DOHH2 (cell line): Measurements from ENCODE around the gene GDPD2.

ENCODE experiments used
- H3F3A ChIP-seq: fragments of 200-600 bp; sonication (generic), shearing (Covaris generic); 2 replicates; pipeline ENCODE4 v1.6.0; 2016; ENCODE audit warnings: antibody characterized with exemption, mild to moderate bottlenecking; ENCODE audit not compliant: control insufficient read depth, insufficient read depth
- H3K27ac ChIP-seq: fragments of 200-600 bp; sonication (generic); 2 replicates; pipeline ENCODE4 v1.5.1; 2014; ENCODE audit warnings: low read depth, mild to moderate bottlenecking, low read length, moderate library complexity
- H3K27me3 ChIP-seq: fragments of 200-600 bp; sonication (generic); 2 replicates; pipeline ENCODE4 v1.6.1; 2014; ENCODE audit warnings: mild to moderate bottlenecking, low read length, mixed read lengths; ENCODE audit not compliant: control insufficient read depth
- H3K36me3 ChIP-seq: fragments of 200-600 bp; sonication (generic); 2 replicates; pipeline ENCODE4 v1.6.1; 2014; ENCODE audit warnings: mild to moderate bottlenecking, low read length, moderate library complexity, mixed read lengths; ENCODE audit not compliant: control insufficient read depth
- H3K4me1 ChIP-seq: fragments of 200-600 bp; sonication (generic); 2 replicates; pipeline ENCODE4 v1.6.1; 2014; ENCODE audit warnings: mild to moderate bottlenecking, low read length, mixed read lengths; ENCODE audit not compliant: control insufficient read depth
- H3K4me2 ChIP-seq: fragments of 200-600 bp; sonication (generic); 2 replicates; pipeline ENCODE4 v1.6.0; 2014; ENCODE audit warnings: mild to moderate bottlenecking, low read length, moderate library complexity
- H3K4me3 ChIP-seq: fragments of 200-600 bp; sonication (generic); 2 replicates; pipeline ENCODE4 v1.5.1; 2014; ENCODE audit warnings: mild to moderate bottlenecking, low read length, mixed read lengths
- H3K79me2 ChIP-seq: fragments of 200-600 bp; sonication (generic); 2 replicates; pipeline ENCODE4 v1.6.1; 2014; ENCODE audit warnings: mild to moderate bottlenecking, low read length, mixed read lengths; ENCODE audit not compliant: control insufficient read depth
- H3K9me2 ChIP-seq: fragments of 200-600 bp; sonication (generic); replicated peaks from 2 replicates; pipeline ENCODE4 v1.6.1; 2014; ENCODE audit warnings: mild to moderate bottlenecking, low read length, mixed read lengths; ENCODE audit not compliant: control insufficient read depth
- H3K9me3 ChIP-seq: fragments of 200-600 bp; sonication (generic); 2 replicates; pipeline ENCODE4 v1.6.1; 2014; ENCODE audit warnings: antibody characterized with exemption, low read length, mixed read lengths; ENCODE audit not compliant: control insufficient read depth, insufficient read depth
- H4K20me1 ChIP-seq: fragments of 200-600 bp; sonication (generic); 2 replicates; pipeline ENCODE4 v1.6.0; 2014; ENCODE audit warnings: low read depth, mild to moderate bottlenecking, antibody characterized with exemption, low read length, moderate library complexity; ENCODE audit not compliant: control insufficient read depth, insufficient read depth
- EZH2phosphoT487 ChIP-seq: fragments of 200-600 bp; sonication (generic); IDR thresholded peaks from 2 replicates; pipeline ENCODE4 v1.6.1; 2017; ENCODE audit warnings: borderline replicate concordance, mild to moderate bottlenecking, antibody characterized with exemption, low read length, moderate library complexity, mixed read lengths
- TF ChIP-seq, protein P1 (sequence below): fragments of 200-600 bp; sonication (generic); IDR thresholded peaks from one replicate; pipeline ENCODE4 v1.5.1; 2014; ENCODE audit warnings: antibody characterized with exemption, mild to moderate bottlenecking, low read depth, low read length; ENCODE audit not compliant: poor library complexity, severe bottlenecking

Gene GDPD2

DNA sequence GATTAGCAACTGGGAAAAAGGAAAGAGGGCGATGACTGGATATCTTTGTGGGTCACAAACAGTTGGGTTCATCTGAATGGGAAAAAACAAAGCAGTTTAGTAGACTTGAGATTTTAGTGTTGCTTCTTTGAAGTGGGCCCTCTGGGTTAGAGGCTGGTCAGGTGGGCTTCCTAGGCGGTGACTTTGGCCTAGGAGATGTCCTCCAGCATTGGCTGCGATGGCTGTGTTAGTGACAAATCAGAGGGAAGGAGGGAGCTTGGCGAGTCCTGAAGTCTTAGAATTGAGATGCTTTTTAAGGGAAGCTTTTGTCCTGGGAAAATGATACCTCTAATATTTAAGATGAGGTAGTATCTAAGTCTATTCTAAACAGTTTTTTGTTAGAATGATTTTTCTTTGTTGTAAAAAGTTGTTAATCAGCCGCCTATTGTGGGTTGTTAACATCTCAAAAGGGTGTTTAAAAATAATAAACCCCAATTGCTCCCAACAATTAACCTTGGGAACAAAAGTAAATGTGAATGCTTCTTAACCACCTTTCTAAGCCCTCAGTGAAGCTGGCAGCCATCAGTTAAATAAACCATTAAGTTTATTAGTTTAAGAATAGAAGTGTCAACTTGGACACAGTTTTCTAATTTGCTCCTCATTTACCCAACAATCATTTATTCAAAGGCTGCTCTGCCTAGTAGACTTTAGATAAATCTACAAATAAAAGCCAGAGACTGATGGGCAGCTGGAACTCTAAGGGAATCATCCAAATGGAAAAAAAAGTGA, 53.2 kb downstream of the GDPD2 start:
- no peak for TF ChIP-seq EZH2phosphoT487
- TF ChIP-seq, protein P1, sequence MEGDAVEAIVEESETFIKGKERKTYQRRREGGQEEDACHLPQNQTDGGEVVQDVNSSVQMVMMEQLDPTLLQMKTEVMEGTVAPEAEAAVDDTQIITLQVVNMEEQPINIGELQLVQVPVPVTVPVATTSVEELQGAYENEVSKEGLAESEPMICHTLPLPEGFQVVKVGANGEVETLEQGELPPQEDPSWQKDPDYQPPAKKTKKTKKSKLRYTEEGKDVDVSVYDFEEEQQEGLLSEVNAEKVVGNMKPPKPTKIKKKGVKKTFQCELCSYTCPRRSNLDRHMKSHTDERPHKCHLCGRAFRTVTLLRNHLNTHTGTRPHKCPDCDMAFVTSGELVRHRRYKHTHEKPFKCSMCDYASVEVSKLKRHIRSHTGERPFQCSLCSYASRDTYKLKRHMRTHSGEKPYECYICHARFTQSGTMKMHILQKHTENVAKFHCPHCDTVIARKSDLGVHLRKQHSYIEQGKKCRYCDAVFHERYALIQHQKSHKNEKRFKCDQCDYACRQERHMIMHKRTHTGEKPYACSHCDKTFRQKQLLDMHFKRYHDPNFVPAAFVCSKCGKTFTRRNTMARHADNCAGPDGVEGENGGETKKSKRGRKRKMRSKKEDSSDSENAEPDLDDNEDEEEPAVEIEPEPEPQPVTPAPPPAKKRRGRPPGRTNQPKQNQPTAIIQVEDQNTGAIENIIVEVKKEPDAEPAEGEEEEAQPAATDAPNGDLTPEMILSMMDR = no peak
- Histone ChIP-seq H4K20me1 (no peaks in the 10 kb centered on the region), H3K9me3 (no peaks in the 10 kb centered on the region), H3K4me3 (no peak overlapping the region), H3K27ac (no peak overlapping the region), H3K4me1 (peaks cover 4% of the 10 kb centered on the region), H3K79me2 (no peaks in the 10 kb centered on the region), H3K4me2 (no peak overlapping the region), H3K9me2 (no peaks in the 10 kb centered on the region), H3K27me3 (no peaks in the 10 kb centered on the region), H3K36me3 (no peaks in the 10 kb centered on the region), H3F3A (no peaks in the 10 kb centered on the region)

GRCh38 chrX:70476934-70477733, 54.0 kb downstream of the GDPD2 start:
- TF ChIP-seq, protein P1 = no peak
- no peak for TF ChIP-seq EZH2phosphoT487
- no peaks in the 10 kb centered on the region for H3K79me2 ChIP-seq
- peaks cover 4% of the 10 kb centered on the region for H3K4me1 ChIP-seq
- no peak overlapping the region for H3K4me2 ChIP-seq
- no peaks in the 10 kb centered on the region for H4K20me1 ChIP-seq
- no peaks in the 10 kb centered on the region for H3K27me3 ChIP-seq
- no peak overlapping the region for H3K4me3 ChIP-seq
- no peaks in the 10 kb centered on the region for H3K9me2 ChIP-seq
- H3F3A ChIP-seq = no peaks in the 10 kb centered on the region
- H3K27ac ChIP-seq = no peak overlapping the region
- H3K9me3 ChIP-seq = no peaks in the 10 kb centered on the region
- no peaks in the 10 kb centered on the region for H3K36me3 ChIP-seq

DNA sequence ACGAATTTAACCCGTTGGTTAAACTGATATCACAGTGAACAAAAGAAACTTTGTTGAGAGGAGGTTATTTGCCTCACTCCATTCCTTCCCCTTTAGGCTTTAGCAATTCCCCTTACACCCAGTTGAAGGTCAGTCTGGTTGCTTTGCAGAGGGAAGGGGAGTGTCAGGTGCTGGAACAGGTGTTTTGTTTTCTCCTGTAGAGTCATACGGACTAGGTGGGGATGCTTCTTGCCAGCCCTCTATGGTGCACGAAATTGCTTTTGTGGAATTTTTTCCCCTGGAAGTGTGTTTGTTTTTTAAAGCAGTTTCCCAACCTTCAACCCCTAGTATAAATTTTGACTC, 54.6 kb downstream of the GDPD2 start:
- H3F3A ChIP-seq = no peaks in the 10 kb centered on the region
- H3K9me2 ChIP-seq = no peaks in the 10 kb centered on the region
- H3K4me1 ChIP-seq = peaks cover 4% of the 10 kb centered on the region
- no peaks in the 10 kb centered on the region for H3K36me3 ChIP-seq
- H3K27me3 ChIP-seq = no peaks in the 10 kb centered on the region
- TF ChIP-seq EZH2phosphoT487 = no peak
- TF ChIP-seq, protein P1 = no peak
- no peak overlapping the region for H3K4me2 ChIP-seq
- H3K27ac ChIP-seq = no peak overlapping the region
- H3K79me2 ChIP-seq = no peaks in the 10 kb centered on the region
- no peak overlapping the region for H3K4me3 ChIP-seq
- H3K9me3 ChIP-seq = no peaks in the 10 kb centered on the region
- no peaks in the 10 kb centered on the region for H4K20me1 ChIP-seq
